PC-3 (cell line): ENCODE data around the gene HCLS1. TPM values are rescaled to one million over a fixed set of nuclear protein-coding genes. Genes with fewer than 3 reads are reported as not detected.
"Not testable (repeated sequence)": the region's sequence is repeated elsewhere in the genome, so short reads cannot be mapped to it uniquely, and the experiment has no call there.

Experiments
- ATAC-seq: fragments of 200-7000 bp; cut with Tn5 transposase; 2 replicates; pipeline ENCODE4 v1.9.1; 2020; ENCODE audit warnings: mild to moderate bottlenecking, moderate library complexity
- BruUV-seq: library from RNA; stranded (reverse); fragments of 400-500 nt; replicated peaks from 2 replicates; lab custom pipeline; 2021; lab: Mats Ljungman, UMichigan
- CTCF ChIA-PET: fragments of 300-600 bp; sonication (Branson Sonifier 250); formaldehyde crosslinking; loops from one replicate; lab custom pipeline; 2022; ENCODE audit warnings: antibody characterized with exemption; lab: Charles Lee
- POLR2A ChIA-PET: fragments of 300-600 bp; sonication (Branson Sonifier 250); formaldehyde crosslinking; loops from one replicate; lab custom pipeline; 2022; ENCODE audit warnings: antibody characterized with exemption; ENCODE audit not compliant: unreplicated experiment; lab: Charles Lee
- DNase-seq: peaks from one replicate; pipeline ENCODE4 v3.0.0-alpha.2; 2015
- H2AFZ ChIP-seq: fragments of 300-600 bp; sonication (generic); 2 replicates; pipeline ENCODE4 v1.6.0; 2016; ENCODE audit warnings: antibody characterized with exemption, low read length
- H3F3A ChIP-seq: fragments of 300-600 bp; sonication (generic); one replicate; pipeline ENCODE4 v1.6.0; 2017; ENCODE audit warnings: antibody characterized with exemption, low read length, control low read depth, mild to moderate bottlenecking; ENCODE audit not compliant: unreplicated experiment
- H3K27ac ChIP-seq: fragments of 300-600 bp; sonication (generic); 2 replicates; pipeline ENCODE4 v1.5.1; 2016; ENCODE audit warnings: mild to moderate bottlenecking, low read length
- H3K27me3 ChIP-seq: fragments of 300-600 bp; sonication (generic); 2 replicates; pipeline ENCODE4 v1.6.1; 2016; ENCODE audit warnings: low read length, mixed read lengths
- H3K36me3 ChIP-seq: fragments of 300-600 bp; sonication (generic); 2 replicates; pipeline ENCODE4 v1.6.1; 2016; ENCODE audit warnings: low read depth, mixed run types, low read length, mixed read lengths
- H3K4me1 ChIP-seq: fragments of 300-600 bp; sonication (generic); 2 replicates; pipeline ENCODE4 v1.5.1; 2016; ENCODE audit warnings: low read length; ENCODE audit not compliant: insufficient read depth
- H3K4me2 ChIP-seq: fragments of 300-600 bp; sonication (generic); 2 replicates; pipeline ENCODE4 v1.6.0; 2016; ENCODE audit warnings: low read length
- H3K4me3 ChIP-seq: fragments of 300-600 bp; sonication (generic); 2 replicates; pipeline ENCODE4 v1.5.1; 2016; ENCODE audit warnings: mild to moderate bottlenecking, low read length, mixed read lengths
- H3K79me2 ChIP-seq: fragments of 300-600 bp; sonication (generic); 2 replicates; pipeline ENCODE4 v1.6.1; 2017; ENCODE audit warnings: low read length, mixed read lengths
- H3K9ac ChIP-seq: fragments of 300-600 bp; sonication (generic); 2 replicates; pipeline ENCODE4 v1.6.0; 2016; ENCODE audit warnings: mild to moderate bottlenecking, low read length
- H3K9me2 ChIP-seq: fragments of 300-600 bp; sonication (generic); replicated peaks from 2 replicates; pipeline ENCODE4 v1.6.1; 2016; ENCODE audit warnings: mixed run types, low read length, mixed read lengths
- H3K9me3 ChIP-seq: fragments of 300-600 bp; sonication (generic); 2 replicates; pipeline ENCODE4 v1.6.1; 2016; ENCODE audit warnings: low read length, mixed read lengths
- H4K20me1 ChIP-seq: fragments of 300-600 bp; sonication (generic); 2 replicates; pipeline ENCODE4 v1.6.1; 2016; ENCODE audit warnings: low read length, mixed read lengths
- EZH2 ChIP-seq: fragments of 300-600 bp; sonication (generic); IDR thresholded peaks from one replicate; pipeline ENCODE4 v1.6.1; 2017; ENCODE audit warnings: antibody characterized with exemption, mild to moderate bottlenecking, low read length; ENCODE audit not compliant: unreplicated experiment
- EZH2phosphoT487 ChIP-seq: fragments of 300-600 bp; sonication (generic); IDR thresholded peaks from 2 replicates; pipeline ENCODE4 v1.6.1; 2018; ENCODE audit warnings: mild to moderate bottlenecking, antibody characterized with exemption, low read length, borderline replicate concordance
- intact Hi-C: fragments of 100-400 bp; cut with micrococcal nuclease; formaldehyde crosslinking; loops from 2 replicates; pipeline ENCODE4 v1.9.0; 2023
- total RNA-seq: library from RNA; depleted of rRNA; stranded (reverse); fragments of >200 nt; gene quantifications from 2 replicates; pipeline ENCODE4 v1.2.3, GENCODE V29; 2014
- TF ChIP-seq, protein P1 (sequence below): fragments of 300-600 bp; sonication (generic); conservative IDR thresholded peaks from 2 replicates; pipeline ENCODE4 v1.5.1; 2017; ENCODE audit warnings: antibody characterized with exemption, low read depth, mild to moderate bottlenecking, low read length

Gene HCLS1
- total RNA-seq, 1 experiment from 2014 or later = 5.8 TPM

DNA sequence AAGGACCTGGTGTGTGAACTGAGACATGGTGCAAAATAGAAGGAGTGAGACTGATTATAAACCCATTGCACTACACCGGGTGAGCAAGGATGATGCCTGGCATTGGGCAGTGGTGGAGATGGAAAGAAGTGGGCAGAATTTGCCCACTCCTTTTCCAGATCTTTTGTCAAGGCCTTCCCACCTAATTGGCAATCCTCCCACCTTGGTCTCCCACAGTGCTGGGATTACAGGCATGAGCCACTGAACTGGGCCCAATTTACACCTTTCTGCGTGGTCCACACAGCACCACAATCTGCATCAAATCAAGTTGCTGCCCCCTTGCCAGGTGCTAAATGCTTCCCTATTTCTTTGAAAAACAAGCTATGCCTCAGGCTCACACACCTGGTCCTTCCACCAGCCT, 62.1 kb downstream of the HCLS1 start:
- no peak overlapping the region for H3K9ac ChIP-seq
- H3K4me2 ChIP-seq = no peak overlapping the region
- no peaks in the 10 kb centered on the region for H3F3A ChIP-seq
- no peak overlapping the region for H3K27ac ChIP-seq
- no TSS peak for BruUV-seq
- H3K4me1 ChIP-seq = no peaks in the 10 kb centered on the region
- intact Hi-C loops = no loop called here
- no peak for DNase-seq
- no peak overlapping the region for H3K4me3 ChIP-seq
- H3K9me3 ChIP-seq = no peaks in the 10 kb centered on the region
- H2AFZ ChIP-seq = no peak overlapping the region
- H3K79me2 ChIP-seq = no peaks in the 10 kb centered on the region
- no peaks in the 10 kb centered on the region for H3K36me3 ChIP-seq
- H3K9me2 ChIP-seq = no peaks in the 10 kb centered on the region
- no peaks in the 10 kb centered on the region for H4K20me1 ChIP-seq
- no peaks in the 10 kb centered on the region for H3K27me3 ChIP-seq
- POLR2A ChIA-PET = no interaction called here
- no peak for ATAC-seq
- CTCF ChIA-PET = no interaction called here
- TF ChIP-seq EZH2 = no peak
- TF ChIP-seq, protein P1, sequence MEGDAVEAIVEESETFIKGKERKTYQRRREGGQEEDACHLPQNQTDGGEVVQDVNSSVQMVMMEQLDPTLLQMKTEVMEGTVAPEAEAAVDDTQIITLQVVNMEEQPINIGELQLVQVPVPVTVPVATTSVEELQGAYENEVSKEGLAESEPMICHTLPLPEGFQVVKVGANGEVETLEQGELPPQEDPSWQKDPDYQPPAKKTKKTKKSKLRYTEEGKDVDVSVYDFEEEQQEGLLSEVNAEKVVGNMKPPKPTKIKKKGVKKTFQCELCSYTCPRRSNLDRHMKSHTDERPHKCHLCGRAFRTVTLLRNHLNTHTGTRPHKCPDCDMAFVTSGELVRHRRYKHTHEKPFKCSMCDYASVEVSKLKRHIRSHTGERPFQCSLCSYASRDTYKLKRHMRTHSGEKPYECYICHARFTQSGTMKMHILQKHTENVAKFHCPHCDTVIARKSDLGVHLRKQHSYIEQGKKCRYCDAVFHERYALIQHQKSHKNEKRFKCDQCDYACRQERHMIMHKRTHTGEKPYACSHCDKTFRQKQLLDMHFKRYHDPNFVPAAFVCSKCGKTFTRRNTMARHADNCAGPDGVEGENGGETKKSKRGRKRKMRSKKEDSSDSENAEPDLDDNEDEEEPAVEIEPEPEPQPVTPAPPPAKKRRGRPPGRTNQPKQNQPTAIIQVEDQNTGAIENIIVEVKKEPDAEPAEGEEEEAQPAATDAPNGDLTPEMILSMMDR = no peak
- no peak for TF ChIP-seq EZH2phosphoT487

DNA sequence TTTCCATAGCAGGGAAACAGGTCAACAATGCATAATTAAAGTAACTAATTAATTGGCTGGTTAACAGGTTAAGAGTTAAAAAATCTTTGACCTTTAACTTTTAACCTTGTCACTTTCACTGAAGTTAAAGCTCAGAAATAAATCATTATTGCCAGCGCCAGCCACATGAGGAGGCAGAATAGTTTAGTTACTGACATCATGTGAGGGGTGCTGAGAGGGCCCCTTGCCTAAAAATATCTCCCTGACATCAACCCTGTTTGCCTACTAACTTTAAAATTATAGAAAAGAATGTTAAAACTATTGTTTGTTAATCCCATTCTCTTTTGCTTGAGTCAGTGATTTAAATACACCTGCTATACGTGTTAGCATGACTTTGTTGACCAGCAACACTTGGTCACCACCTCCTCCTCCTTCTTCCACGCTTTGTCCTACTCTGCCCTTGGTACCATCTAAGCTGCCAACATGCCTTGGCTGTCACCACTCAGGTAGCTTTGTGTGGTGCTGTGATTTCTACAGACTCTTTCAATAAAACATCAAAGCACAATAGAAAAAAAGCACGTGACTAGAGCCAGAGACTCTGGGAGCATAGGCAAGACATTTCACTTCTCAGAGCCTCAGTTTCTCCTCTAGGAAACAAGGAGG, 64.8 kb downstream of the HCLS1 start:
- intact Hi-C loops = no loop called here
- Histone ChIP-seq H3F3A (no peaks in the 10 kb centered on the region), H3K27me3 (peaks cover 12% of the 10 kb centered on the region), H3K27ac (no peak overlapping the region), H3K79me2 (no peaks in the 10 kb centered on the region), H3K4me3 (no peak overlapping the region), H3K9me3 (no peaks in the 10 kb centered on the region), H3K9ac (no peak overlapping the region), H3K4me2 (no peak overlapping the region), H3K36me3 (no peaks in the 10 kb centered on the region), H4K20me1 (no peaks in the 10 kb centered on the region), H3K4me1 (no peaks in the 10 kb centered on the region), H3K9me2 (no peaks in the 10 kb centered on the region), H2AFZ (no peak overlapping the region)
- CTCF ChIA-PET = no interaction called here
- POLR2A ChIA-PET = no interaction called here
- BruUV-seq = no TSS peak
- DNase-seq = no peak
- no peak for ATAC-seq
- TF ChIP-seq, protein P1 = no peak
- TF ChIP-seq EZH2phosphoT487 = no peak
- no peak for TF ChIP-seq EZH2

DNA sequence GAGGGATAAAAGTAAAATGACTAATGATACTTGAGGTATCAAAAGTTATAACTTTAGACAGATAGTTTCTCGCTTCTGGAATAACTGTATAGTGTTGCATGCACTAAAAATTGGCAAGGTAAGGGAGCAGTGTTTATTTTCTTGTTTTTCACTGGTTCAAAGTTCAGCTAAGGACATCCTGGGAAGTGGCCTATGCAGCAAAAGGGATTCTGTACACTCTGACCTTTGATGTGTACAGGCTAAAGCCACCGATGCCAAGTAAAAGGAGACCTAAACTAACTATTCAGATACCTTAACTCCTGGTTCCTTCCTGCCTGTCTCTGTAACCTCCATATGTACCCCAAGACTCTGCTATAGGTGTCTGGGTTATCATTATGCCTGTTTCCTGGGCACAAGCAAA, 65.9 kb downstream of the HCLS1 start:
- Histone ChIP-seq H3K27me3 (peaks cover 21% of the 10 kb centered on the region), H4K20me1 (no peaks in the 10 kb centered on the region), H3K9me2 (no peaks in the 10 kb centered on the region), H3K4me1 (no peaks in the 10 kb centered on the region), H3K4me2 (no peak overlapping the region), H3K27ac (no peak overlapping the region), H3K4me3 (no peak overlapping the region), H2AFZ (no peak overlapping the region), H3K9ac (no peak overlapping the region), H3F3A (no peaks in the 10 kb centered on the region), H3K79me2 (no peaks in the 10 kb centered on the region), H3K36me3 (no peaks in the 10 kb centered on the region), H3K9me3 (no peaks in the 10 kb centered on the region)
- no peak for ATAC-seq
- intact Hi-C loops = no loop called here
- DNase-seq = no peak
- POLR2A ChIA-PET = no interaction called here
- CTCF ChIA-PET = no interaction called here
- BruUV-seq = no TSS peak
- no peak for TF ChIP-seq EZH2phosphoT487
- no peak for TF ChIP-seq EZH2
- TF ChIP-seq, protein P1 = no peak

DNA sequence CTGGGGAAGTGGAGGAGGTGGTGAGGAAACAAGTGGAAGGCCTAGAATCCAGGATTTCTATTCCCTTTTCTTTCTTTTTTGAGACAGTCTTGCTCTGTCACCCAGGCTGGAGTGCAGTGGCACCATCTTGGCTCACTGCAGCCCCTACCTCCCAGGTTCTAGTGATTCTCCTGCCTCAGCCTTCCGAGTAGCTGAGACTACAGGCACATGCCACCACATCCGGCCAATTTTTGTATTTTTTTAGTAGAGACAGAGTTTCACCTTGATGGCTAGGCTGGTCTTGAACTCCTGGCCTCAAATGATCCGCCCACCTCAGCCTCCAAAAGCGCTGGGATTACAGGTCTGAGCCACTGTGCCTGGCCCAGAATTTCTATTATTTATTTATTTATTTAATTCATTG, 66.9 kb downstream of the HCLS1 start:
- H3K9ac ChIP-seq, intact Hi-C loops, H3K9me2 ChIP-seq, H4K20me1 ChIP-seq, H3F3A ChIP-seq, POLR2A ChIA-PET, H3K4me3 ChIP-seq, H3K4me2 ChIP-seq, BruUV-seq, ATAC-seq, DNase-seq, H2AFZ ChIP-seq, H3K79me2 ChIP-seq, H3K4me1 ChIP-seq, H3K9me3 ChIP-seq, H3K27ac ChIP-seq, H3K36me3 ChIP-seq: not testable (repeated sequence)
- peaks cover 27% of the 10 kb centered on the region for H3K27me3 ChIP-seq
- CTCF ChIA-PET = interaction anchor here (0.6 kb wide), 1 partner anchor 47 kb away, joined by 8 read pairs; no protein-coding TSS in a partner anchor
